ENCODE data around the gene MAPRE3.
A peak's percentile ranks its signal among the peaks of the same experiment; 100 is the strongest.
"Not testable (repeated sequence)": the region's sequence is repeated elsewhere in the genome, so short reads cannot be mapped to it uniquely, and the experiment has no call there.

The MAPRE3 gene

DNA sequence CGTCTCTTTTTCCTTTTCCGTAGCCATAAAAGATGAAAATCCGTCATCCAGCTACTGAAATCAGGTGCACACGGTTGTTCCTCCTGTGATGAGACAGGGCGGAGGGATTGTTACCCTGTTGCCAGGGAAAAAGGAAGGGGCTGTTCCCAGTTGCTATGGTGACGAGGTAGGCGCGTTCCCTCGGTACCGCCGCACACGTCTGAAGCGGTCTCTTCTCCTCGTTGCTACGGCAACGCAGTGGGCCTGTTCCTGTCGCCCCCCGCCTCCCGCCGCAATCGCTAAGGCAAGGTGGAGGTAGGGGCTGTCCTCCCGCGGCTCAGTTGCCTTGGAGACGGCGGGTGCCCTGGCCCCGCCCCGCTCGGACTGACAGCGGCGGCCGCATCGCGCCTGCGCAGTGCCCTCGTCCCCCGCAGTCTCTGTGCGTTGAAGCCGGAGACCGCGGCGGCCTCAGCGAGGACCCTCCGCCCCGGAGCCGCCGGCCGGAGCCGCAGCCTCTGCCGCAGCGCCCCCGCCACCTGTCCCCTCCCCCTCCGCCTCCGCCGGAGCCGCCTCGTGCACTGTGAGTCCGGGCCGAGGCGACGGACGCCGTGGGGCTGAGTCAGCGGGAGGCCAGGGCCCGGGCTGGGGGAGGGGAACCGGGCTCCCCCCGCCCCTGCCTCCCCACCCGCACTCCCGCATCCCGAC is at the start of gene MAPRE3:
Gene MAPRE3 (plus strand): TSS at position 394 of the 684 bp plus-strand sequence. CDS start 51,582 bp downstream, outside the sequence.
- peak; percentile 72 for DNase-seq (ENCODE audit: low read depth)

DNA sequence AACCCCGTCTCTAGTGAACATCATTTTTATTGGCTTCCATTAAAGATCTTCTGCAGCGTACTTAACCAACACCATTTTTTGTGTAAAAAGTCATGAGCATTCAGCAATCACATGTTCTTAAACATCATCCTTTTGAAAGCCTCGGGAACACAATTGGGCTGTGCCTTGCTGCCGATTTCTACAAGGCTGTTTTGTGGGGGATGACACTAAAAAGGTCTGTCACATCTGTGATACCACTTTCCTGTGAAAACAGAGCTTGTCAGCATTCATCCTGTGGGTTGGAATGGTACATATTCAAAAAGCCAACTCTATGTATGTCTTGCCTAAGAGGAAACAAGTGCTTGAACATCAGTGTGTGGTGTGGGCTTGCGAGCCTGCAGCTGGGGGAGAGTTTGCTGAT is 49.1 kb upstream of the MAPRE3 start:
- DNase-seq (ENCODE audit: low read depth), result no peak

DNA sequence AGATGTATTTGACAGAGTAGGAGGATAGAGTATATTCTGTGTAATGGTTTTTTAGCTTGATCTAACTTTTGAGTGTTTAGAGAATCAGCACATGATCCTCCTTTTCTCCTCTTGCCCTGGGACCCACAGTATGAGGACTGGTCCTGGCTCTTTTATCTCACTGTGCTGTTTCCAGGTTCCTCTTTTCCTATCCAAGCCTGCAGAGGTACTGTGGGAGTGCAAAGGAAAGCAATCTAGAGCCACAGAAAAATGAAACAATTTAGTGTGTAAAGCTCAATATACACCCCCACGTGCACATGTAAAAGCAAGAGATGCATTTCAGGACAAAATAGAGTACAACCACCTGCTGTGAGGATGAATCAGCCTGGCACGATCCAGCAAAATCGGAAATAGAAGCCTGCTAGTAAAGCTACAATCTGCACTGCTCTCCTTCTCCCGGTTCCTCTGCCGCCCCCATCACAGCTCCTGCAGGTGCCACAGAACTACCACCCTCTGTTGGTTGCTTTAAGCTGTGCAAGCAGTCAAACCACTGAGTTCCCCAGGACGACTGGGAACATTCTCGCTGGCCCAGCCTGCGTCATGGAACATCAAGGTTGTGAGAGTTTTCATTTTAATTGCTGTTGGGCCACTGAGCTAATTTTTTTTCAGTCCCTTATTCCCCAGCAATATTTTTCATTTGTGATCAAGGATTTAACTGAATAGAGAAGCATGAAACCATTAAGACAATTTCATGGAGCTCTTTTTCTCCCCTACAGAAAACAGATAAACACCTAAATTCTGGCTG is 47.8 kb upstream of the MAPRE3 start:
- DNase-seq (ENCODE audit: low read depth), result peak; percentile 36

DNA sequence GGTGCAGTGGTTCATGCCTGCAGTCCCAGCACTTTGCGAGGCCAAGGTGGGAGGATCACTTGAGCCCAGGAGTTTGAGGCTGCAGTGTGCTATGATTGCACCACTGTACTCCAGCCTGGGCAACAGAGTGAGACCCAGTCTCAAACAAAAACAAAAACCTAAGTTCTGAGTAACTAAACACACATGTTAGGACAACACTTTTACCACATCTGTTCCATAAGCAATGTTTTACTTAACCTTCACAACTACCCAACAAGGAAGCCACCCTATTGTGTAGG is 47.3 kb upstream of the MAPRE3 start:
- not testable (repeated sequence) for DNase-seq (ENCODE audit: low read depth)

DNA sequence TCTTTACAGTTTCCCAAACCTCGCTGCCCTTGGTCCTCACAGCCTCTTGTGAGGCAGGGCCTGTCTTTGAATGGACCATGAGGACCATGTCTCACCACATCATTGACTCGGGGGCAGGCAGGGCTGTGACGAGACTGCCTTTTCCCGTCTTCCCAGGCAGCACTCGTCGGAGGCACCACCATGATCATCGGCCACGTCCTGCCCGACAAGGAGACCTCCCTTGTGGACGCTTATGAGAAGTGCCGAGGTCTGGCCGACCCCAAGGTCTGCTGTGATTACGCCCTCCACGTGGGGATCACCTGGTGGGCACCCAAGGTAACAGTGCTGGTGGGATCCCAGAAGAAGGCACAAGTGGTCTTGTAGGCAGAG is 45.7 kb upstream of the MAPRE3 start:
- DNase-seq (ENCODE audit: low read depth), result no peak

DNA sequence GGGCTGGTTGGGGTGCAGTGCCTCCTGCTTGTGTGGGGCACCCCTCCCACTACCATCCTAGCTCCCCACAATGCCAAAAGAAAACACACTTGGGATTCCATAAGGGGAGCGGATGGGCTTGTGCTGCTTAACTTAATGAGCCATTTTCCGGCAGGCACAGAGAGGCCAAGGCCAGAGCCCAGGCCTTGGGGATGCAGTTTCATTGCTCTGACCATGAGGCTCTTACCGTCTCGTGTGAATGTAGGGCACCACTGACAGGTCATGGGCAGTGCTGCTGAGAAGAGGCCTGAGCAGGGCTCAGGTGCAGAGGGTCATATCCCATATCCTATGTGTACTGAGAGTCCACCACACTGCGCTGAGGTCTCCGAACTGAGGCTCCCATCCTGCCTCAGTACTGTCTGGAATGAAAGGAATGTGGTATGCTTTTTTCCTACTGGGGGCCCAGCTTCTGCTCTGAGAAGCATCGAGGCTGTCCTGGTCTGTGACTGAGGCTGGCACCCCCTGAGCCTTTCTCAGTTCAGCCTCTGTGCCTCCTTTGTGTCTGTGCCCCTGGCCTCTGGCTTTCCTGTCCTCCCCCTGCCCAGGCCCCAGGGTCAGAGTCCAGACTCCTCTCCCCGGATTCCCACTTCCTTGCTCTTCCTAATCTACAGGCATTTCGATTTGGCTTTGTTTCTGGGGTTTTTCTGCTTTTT is 45.2 kb upstream of the MAPRE3 start:
- peak; percentile 46 for DNase-seq (ENCODE audit: low read depth)

DNA sequence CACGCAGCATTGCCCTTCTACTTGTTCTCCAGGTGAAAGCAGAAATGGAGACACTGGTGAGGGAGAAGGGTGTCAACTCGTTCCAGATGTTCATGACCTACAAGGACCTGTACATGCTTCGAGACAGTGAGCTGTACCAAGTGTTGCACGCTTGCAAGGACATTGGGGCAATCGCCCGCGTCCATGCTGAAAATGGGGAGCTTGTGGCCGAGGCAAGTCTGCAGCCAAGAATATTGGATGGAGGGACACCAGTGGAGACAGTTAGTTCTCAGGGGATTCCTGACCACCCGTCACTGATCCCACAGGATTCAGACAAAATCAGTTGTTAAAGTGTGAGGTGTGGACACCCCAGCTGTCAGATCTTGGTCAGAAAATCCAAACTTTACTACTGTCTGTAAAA is 43.2 kb upstream of the MAPRE3 start:
- no peak for DNase-seq (ENCODE audit: low read depth)

DNA sequence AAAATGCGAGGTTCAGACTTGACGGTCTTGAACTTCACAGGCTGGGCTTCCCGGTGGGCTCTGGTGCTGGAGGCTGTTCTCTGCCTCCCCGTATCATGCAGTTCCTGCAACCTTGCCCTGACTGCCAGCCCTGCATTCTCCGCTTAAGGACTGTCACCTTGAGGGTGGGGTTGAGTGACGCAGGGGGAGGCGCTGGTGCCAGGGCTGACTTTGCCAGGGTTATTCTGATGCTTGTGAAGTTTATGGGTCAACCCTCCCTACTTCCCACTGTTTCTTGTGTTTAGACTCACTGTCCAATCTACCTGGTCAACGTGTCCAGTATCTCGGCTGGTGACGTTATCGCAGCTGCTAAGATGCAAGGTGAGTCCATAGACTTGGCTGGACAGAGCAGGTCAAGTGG is 37.5 kb upstream of the MAPRE3 start:
- DNase-seq (ENCODE audit: low read depth), result no peak

DNA sequence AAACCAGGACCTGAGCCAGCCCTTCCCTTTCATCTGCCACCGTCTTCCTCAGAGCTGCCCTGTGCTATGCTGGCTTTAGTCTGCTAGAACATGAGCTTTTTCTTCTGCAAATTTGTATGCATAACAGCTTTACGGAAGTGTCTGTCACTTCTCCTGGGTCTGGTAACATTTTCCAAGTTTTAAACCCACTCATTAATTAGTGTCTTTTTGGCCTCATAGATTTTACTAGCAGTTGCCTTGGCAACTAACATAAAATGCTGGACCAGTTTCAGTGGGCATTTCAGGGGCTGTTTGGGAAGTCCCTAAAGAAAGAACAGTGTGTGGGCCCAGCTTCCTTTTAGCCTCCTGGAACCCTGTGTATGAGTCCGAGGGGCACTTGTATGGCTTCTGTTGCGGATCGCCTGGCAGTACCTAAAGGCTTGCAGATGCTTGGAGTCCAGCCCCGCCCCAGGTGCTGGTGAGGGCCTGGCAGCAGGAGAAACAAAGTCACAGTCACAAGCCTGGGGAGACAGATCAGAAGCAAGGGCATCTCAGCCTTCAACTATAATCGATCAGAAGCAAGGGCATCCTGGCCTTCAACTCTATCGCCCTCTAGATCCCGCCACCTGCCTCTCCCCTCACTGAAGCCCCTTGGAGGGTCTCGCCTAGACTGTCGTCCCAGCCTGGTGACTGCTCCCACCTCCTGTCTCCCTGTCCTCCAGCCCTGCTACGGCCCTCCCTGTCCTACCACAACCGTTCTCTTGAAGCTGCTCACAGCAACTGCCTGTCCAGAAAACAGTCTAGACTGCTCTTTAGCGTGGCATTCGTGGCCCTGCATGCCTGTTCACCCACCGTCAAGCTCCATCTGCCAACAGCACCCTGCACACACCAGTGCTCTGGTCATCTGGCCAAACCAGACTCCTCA is 36.8 kb upstream of the MAPRE3 start:
- DNase-seq (ENCODE audit: low read depth), result no peak

DNA sequence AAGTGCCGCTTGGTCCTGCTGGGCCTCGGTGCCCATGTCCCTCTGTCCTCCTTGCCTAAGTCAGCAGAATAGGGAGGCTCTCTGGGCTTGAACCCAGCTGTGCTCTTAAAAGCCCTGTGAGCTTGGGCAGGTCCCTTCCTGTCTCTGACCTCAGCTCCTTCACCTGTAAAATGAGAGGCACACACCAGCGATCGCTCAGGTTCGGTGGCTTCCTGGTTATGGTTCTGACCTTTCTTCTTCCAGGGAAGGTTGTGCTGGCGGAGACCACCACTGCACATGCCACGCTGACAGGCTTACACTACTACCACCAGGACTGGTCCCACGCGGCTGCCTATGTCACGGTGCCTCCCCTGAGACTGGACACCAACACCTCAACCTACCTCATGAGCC is 36.1 kb upstream of the MAPRE3 start:
- no peak for DNase-seq (ENCODE audit: low read depth)

DNA sequence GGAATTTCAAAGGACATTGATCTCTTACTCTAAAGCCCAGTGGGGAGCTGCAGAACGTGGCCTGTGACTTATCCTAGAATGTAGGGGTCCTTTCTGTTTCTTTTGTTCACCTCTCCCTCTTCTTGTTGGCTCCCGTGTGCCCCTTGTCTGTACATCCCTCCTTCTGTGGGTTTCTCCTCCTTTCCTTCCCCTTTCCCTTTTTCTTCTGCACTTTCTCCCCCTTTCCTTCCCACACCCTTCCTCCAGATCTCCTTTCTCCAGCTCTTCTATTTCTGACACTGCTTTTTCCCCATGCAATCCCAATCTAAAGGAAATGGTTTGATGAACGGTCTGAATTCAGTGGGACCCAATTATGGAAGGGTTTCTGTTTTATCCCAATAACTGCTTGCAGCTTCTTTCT is 35.5 kb upstream of the MAPRE3 start:
- DNase-seq (ENCODE audit: low read depth), result no peak

DNA sequence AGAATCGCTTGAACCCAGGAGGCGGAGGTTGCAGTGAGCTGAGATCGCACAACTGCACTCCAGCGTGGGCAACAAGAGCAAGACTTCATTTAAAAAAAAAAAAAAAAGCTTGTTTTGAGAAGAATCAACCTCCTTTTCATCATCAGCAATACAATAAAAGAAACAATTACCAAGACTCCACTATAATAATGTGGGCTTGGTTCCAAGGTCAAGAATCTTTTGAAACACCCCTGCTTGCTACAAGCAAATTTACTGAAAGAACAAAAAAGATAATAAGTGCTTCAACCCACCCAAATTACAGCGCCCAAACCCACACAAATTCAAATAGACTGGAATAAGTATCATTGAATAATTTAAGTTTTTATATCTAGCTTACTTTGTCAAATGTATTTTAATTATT is 33.6 kb upstream of the MAPRE3 start:
- DNase-seq (ENCODE audit: low read depth), result no peak

DNA sequence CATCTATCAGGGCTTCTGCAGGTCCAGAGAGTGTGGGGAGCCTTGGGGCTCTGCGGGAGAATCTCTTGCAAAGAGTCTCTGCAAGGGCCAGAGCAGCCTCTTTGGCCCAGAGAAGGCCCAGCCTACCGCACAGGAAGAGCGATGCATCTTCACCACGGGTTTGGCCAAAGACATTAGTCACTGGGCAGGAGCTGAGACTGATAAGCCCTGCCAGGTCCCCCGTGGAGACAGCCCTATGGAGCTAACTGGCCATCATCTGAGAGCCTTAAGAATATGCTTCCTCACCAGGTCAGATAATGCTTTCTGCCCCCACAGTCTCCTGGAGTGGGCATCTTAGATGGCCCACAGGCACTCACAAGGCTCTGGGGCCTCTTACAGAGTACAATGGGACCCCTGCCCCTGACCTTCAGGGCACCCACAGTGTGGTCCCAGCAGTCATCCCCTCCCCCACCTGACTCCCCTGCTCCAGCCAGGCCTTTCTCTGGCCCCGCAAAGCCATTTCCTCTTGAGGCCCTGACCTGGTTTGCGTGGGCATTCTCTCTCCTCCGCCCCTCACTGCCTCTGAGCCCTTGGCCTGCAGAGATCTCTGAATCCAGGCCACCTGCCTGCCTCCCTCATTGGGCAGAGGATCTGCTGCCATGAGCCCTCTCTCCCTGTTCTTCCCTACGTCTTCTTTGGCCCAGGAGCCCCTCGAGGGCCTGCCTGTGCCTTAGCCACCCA is 31.9 kb upstream of the MAPRE3 start:
- DNase-seq (ENCODE audit: low read depth), result peak; percentile 26

DNA sequence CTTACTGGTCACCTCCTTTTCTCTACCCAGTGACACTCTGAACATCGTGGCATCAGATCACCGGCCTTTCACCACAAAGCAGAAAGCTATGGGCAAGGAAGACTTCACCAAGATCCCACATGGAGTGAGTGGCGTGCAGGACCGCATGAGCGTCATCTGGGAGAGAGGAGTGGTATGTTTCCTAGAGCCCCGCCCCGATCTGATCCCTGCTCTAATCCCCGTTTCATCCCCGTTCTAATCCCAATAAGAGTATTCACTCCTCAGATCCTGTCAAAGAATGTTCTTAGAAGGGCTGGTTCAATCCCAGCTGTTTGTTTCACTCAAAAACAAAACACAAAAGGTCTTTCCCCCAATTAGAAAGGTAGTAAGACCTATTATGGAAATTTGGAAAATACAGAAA is 30.4 kb upstream of the MAPRE3 start:
- no peak for DNase-seq (ENCODE audit: low read depth)

DNA sequence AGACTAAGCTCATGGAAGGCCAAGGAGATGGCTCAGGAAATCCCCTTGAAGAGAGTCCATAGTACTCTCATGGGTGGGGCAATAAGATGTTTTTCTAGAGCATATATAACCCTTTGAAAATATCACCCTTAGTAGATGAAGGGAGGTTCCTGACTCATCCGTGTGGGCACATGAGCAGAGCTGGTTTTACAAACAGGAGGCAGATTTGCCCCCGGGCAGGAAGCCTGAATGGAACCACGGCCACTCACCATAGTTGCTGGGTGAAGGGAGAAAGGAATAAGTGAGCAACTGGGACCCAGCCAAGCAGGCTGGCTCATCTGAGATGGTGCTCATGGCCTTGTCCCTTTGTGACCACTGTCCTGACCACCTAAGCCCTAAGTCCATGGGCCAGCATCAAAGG is 29.0 kb upstream of the MAPRE3 start:
- DNase-seq (ENCODE audit: low read depth), result peak; percentile 42

DNA sequence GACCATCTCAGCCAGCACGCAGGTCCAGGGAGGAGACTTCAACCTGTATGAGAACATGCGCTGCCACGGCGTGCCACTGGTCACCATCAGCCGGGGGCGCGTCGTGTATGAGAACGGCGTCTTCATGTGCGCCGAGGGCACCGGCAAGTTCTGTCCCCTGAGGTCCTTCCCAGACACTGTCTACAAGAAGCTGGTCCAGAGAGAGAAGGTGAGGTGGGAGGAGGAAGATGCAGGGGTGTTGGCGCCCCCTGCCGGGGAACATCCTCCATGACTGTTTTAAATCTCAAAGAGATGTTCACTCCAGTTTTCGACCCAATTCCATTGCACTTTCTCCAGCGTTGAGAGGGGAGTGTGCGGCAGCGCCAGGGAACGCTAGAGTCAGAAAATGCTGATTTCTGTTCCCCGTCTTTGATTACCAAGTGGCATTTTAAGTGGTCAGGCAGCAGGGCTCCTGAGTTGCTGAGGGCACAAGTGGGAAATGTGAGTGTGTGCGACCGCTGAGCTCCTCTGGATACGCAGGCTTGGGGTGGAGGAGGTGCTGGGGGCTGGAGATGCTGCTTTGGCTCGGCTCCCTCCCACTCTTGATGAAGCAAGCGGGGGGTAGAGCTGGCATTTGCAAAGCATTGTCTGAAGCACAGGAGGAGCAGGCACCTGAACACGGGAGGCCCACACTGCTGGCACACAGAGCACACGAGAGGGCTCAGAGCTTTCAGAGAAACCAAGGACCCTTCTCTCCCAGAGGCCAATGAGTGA is 27.7 kb upstream of the MAPRE3 start:
- DNase-seq (ENCODE audit: low read depth), result peak; percentile 59

DNA sequence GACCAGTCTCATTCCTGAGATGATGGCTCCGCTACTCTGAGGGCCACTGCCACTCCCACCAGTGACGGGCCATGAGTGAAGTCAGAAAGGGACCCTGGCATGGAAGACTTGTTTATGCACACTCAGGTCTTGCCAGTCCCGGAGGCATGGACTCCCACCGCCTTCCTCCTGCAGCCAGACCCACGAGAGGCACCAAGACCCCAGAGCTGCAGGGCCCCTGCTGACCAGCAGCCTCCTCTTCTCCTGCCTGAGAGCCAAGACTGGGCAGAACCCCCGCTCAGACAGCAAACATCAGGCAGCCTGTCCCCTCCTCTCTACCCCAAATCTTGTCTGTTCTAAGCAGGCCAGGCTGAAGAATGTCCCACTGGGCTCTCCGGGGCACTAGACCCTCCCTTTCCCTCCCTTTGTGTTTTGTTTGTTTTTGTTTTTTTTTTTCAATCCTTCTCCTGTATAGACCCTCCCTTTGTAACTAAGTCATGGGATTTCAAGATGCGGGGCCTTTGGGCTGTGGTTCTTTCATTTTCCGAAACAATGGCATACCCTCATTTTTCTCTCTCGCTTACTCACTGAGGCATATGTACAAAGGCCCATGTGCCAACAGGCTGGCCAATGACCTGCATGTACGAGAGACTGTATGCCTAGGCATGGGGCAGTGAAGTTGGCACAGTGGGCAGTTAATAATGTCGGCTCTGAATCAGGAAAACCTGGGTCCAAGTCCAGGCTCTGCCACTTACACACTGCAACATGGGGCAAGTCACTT is 24.3 kb upstream of the MAPRE3 start:
- DNase-seq (ENCODE audit: low read depth), result no peak

DNA sequence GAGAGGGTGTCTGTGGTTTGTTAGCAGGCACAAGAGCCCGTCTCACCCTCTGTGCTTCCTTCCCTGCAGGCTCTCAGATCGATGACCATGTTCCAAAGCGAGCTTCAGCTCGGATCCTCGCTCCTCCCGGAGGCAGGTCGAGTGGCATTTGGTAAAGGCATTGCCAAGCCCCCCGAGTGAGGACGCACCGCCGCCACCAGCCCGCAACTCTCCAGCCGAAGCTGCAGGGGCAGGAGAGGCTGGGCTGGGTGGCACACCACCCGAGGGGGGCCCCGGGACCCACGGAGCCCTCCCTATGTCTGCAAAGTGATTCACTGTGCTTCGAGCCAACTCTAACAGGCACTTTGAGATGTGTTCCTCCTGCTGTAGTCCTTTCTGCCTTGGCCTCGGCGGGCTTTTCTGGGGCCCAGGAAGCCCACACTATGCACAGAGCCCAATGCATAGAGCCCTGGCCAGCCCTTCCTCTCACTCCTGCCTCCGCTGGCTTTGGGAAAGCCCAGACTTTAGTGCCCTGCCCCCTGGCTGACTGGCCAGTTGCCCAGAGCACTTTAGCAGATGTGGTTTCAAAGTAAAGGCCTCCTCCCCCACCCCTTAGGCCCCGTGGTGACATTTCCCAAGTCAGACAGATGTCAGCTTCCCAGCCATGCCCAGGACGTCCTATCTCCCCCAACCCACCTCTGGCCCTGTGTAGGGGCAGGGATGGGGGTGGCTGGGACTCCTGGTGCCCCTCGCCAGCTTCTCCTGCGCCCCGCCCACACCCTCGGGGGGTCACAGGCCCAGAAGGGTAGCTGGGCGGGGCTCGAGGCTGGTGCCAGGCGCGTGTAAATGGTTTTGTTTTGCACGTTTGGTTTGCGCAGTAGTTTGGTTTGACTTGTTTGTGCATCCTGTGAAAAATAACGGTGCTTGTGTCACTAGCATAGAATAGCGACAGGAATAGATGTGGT is 23.3 kb upstream of the MAPRE3 start:
- DNase-seq (ENCODE audit: low read depth), result peak; percentile 68

DNA sequence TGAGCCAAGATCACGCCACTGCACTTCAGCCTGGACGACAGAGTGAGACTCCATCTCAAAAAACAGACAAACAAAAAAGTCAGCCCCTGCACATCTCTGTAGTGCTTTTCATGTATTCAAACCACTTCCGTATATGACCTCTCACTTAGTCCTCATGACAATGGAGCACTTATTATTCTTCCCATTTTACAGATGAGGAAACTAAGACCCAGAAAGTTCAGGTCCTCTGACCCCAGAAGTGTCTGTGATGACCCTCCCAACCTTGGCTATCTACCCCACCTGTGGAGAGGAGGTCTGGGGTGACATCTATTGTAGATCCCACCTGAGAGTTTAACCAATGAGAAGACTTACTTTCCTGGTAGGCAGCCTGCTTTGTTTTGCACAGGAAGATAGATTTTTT is 21.6 kb upstream of the MAPRE3 start:
- DNase-seq (ENCODE audit: low read depth), result no peak
